GM19395 (cell line): ENCODE results near the gene ITGB4.

Experiments
- ATAC-seq: cut with Tn5 transposase; IDR thresholded peaks from one replicate; pipeline ENCODE4 v1.9.1; 2021; ENCODE audit warnings: mild to moderate bottlenecking, moderate library complexity; ENCODE audit not compliant: unreplicated experiment

Gene ITGB4

GRCh38 chr17:75785016-75785890 is 64.0 kb downstream of the ITGB4 start:
- peak; percentile 42 for ATAC-seq

GRCh38 chr17:75791254-75791653 is 70.0 kb downstream of the ITGB4 start:
- ATAC-seq: no peak

GRCh38 chr17:75793460-75793859 is 72.2 kb downstream of the ITGB4 start:
- ATAC-seq: no peak

GRCh38 chr17:75795820-75796607 is 74.8 kb downstream of the ITGB4 start:
- ATAC-seq: no peak

- no peak for ATAC-seq
These were observed 78.1 kb downstream of the ITGB4 start for GRCh38 chr17:75799402-75799801.

- no peak for ATAC-seq
These were observed 82.6 kb downstream of the ITGB4 start for GRCh38 chr17:75803883-75804282.

- ATAC-seq: no peak
These were observed 85.7 kb downstream of the ITGB4 start for GRCh38 chr17:75806822-75807500.
